Right atrium auricular region (tissue), 2 donors: ENCODE results near the gene TRERF1. TPM values are rescaled to one million over a fixed set of nuclear protein-coding genes. Genes with fewer than 3 reads are reported as not detected.
A peak's percentile ranks its signal among the peaks of the same experiment; 100 is the strongest.
"Not testable (repeated sequence)": the region's sequence is repeated elsewhere in the genome, so short reads cannot be mapped to it uniquely, and the experiment has no call there.

Experiments
- DNase-seq: peaks from one replicate; pipeline ENCODE4 v3.0.0-alpha.2; 2019; ENCODE audit warnings: low spot score
- H3K27ac ChIP-seq, 2 donors: fragments of 200-600 bp; sonication (generic); 1 replicate in 1 of 2; 2 replicates in 1 of 2; pipeline ENCODE4 v1.5.1; 2016 to 2019
- H3K27me3 ChIP-seq, 2 donors: fragments of 200-600 bp; sonication (generic); one replicate each; pipeline versions ENCODE4 v1.5.1 to v1.6.0; 2017 to 2019
- H3K36me3 ChIP-seq: fragments of 200-600 bp; sonication (generic); one replicate; pipeline ENCODE4 v1.5.1; 2016
- H3K4me1 ChIP-seq, 2 donors: fragments of 200-600 bp; sonication (generic); one replicate each; pipeline versions ENCODE4 v1.5.1 to v1.6.0; 2017 to 2019
- H3K4me3 ChIP-seq, 2 donors: fragments of 200-600 bp; sonication (generic); 1 replicate in 1 of 2; 2 replicates in 1 of 2; pipeline ENCODE4 v1.5.1; 2017 to 2019; ENCODE audit warnings: mild to moderate bottlenecking in 1 of 2, moderate library complexity in 1 of 2
- H3K9me3 ChIP-seq, 2 donors: fragments of 200-600 bp; sonication (generic); one replicate each; pipeline ENCODE4 v1.5.1; 2019
- total RNA-seq, 2 donors: library from RNA; depleted of rRNA; stranded (reverse); fragments of >200 nt; gene quantifications; one replicate each; pipeline ENCODE4 v1.1.0, GENCODE V29; 2016
- TF ChIP-seq, protein P1 (sequence below), 2 donors: fragments of 200-600 bp; sonication (generic); IDR thresholded peaks; one replicate each; pipeline ENCODE4 v1.5.1; 2019; ENCODE audit warnings: antibody characterized with exemption in 2 of 2

The TRERF1 gene
- total RNA-seq, 2 donors from 2014 or later = 1.9 to 2.5 TPM

GRCh38 chr6:42203183-42203582 is 248.5 kb downstream of the TRERF1 start:
- H3K27ac ChIP-seq = no peak overlapping the region
- TF ChIP-seq, protein P1, sequence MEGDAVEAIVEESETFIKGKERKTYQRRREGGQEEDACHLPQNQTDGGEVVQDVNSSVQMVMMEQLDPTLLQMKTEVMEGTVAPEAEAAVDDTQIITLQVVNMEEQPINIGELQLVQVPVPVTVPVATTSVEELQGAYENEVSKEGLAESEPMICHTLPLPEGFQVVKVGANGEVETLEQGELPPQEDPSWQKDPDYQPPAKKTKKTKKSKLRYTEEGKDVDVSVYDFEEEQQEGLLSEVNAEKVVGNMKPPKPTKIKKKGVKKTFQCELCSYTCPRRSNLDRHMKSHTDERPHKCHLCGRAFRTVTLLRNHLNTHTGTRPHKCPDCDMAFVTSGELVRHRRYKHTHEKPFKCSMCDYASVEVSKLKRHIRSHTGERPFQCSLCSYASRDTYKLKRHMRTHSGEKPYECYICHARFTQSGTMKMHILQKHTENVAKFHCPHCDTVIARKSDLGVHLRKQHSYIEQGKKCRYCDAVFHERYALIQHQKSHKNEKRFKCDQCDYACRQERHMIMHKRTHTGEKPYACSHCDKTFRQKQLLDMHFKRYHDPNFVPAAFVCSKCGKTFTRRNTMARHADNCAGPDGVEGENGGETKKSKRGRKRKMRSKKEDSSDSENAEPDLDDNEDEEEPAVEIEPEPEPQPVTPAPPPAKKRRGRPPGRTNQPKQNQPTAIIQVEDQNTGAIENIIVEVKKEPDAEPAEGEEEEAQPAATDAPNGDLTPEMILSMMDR (IDR thresholded peaks at IDR 0.05) = no peak
- DNase-seq = no peak
- H3K4me3 ChIP-seq = no peak overlapping the region
- H3K4me1 ChIP-seq = peaks cover 0 to under 1% of the 10 kb centered on the region in 2 donors
- H3K36me3 ChIP-seq = peaks cover 13% of the 10 kb centered on the region
- H3K9me3 ChIP-seq = no peaks in the 10 kb centered on the region
- no peaks in the 10 kb centered on the region for H3K27me3 ChIP-seq

DNA sequence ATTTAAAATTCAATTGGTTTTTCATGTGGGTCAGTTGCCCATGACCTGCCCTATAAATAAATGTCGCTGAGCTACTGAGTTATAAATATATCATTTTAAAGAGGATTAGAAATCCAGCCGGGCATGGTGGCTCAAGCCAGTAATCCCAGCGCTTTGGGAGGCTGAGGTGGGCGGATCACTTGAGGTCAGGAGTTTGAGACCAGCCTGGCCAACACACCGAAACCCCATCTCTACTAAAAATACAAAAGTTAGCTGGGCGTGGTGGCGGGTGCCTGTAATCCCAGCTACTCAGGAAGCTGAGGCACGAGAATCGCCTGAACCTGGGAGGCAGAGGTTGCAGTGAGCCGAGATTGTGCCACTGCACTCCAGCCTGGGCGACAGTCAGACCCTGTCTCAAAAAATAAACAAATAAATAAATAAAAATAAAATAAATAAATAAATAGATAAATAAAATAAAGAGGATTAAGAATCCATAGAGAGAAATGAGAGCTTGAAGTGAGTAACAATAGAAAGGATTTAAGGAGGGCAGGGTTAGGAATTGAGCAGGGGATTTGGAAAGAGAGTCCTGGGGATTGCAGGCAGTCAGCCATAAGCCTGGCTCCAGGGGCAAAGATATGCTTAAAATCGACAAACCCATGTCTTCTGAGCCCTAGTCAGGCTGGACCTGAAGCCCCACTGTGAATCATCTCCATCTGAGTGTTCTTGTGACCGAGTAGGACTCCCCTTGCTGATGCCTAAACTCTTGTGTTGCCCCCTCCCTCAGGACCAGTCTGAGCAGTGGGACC is 249.4 kb downstream of the TRERF1 start:
- not testable (repeated sequence) for H3K9me3 ChIP-seq, H3K36me3 ChIP-seq

DNA sequence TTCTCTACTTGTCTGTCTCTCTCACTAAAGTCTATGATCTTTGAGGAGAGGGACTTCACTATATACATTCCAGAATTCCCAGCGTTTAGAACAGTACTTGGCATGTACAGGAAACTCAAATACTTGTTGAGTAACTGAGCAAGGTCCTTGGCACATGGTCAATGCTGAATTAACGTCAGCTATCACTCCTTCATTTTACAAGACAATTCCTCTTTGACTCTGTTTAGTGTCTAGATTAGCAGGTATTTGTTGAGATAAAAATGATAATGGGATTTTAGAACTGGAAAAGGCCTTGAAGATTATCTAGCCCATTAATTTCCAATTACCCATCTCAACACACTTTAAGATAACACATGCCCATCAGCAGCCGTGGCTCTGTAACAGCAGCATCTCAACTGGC is 250.3 kb downstream of the TRERF1 start:
- no peaks in the 10 kb centered on the region for H3K9me3 ChIP-seq
- H3K4me1 ChIP-seq = peaks cover 0 to 9% of the 10 kb centered on the region in 2 donors
- peaks cover under 1% of the 10 kb centered on the region for H3K36me3 ChIP-seq
- no peaks in the 10 kb centered on the region for H3K27me3 ChIP-seq
- TF ChIP-seq, protein P1 (IDR thresholded peaks at IDR 0.05) = no peak
- DNase-seq = no peak
- H3K4me3 ChIP-seq = no peak overlapping the region
- no peak overlapping the region for H3K27ac ChIP-seq

More for the DNA sequence above, 249.4 kb downstream of the TRERF1 start:
- DNase-seq = peak; percentile 18
- not testable (repeated sequence) for H3K4me1 ChIP-seq, H3K27me3 ChIP-seq, H3K4me3 ChIP-seq, H3K27ac ChIP-seq

GRCh38 chr6:42200035-42200434 is 251.7 kb downstream of the TRERF1 start:
- Histone ChIP-seq H3K27ac (no peak overlapping the region), H3K27me3 (no peaks in the 10 kb centered on the region), H3K9me3 (no peaks in the 10 kb centered on the region), H3K4me3 (no peak overlapping the region), H3K4me1 (peaks cover 0 to 9% of the 10 kb centered on the region in 2 donors), H3K36me3 (no peaks in the 10 kb centered on the region)
- TF ChIP-seq, protein P1 (IDR thresholded peaks at IDR 0.05) = no peak
- DNase-seq = no peak

- no peak for DNase-seq
- Histone ChIP-seq H3K27ac (no peak overlapping the region), H3K9me3 (no peaks in the 10 kb centered on the region), H3K4me1 (peaks cover 0 to 9% of the 10 kb centered on the region in 2 donors), H3K27me3 (no peaks in the 10 kb centered on the region), H3K36me3 (no peaks in the 10 kb centered on the region), H3K4me3 (no peak overlapping the region)
- TF ChIP-seq, protein P1 (IDR thresholded peaks at IDR 0.05) = no peak
These were observed 252.4 kb downstream of the TRERF1 start for GRCh38 chr6:42199106-42199981.
